HepG2 (cell line): Measurements from ENCODE around the gene TNRC18.

Experiments
- CTCF ChIP-seq: sonication (generic); formaldehyde crosslinking; IDR thresholded peaks from 2 replicates; pipeline ENCODE4 v1.5.0; 2020; ENCODE audit warnings: mild to moderate bottlenecking, missing genetic modification reagents, moderate library complexity
- GABPB1 ChIP-seq: IDR thresholded peaks from 2 replicates; pipeline ENCODE4 v1.6.1; 2016; ENCODE audit warnings: mild to moderate bottlenecking, missing genetic modification reagents, moderate library complexity, missing compliant biosample characterization
- MAZ ChIP-seq, 2 experiments: sonication (generic) in 1 of 2; formaldehyde crosslinking in 1 of 2; IDR thresholded peaks; 2 replicates each; pipeline versions ENCODE4 v1.5.0 to v1.6.1; 2012 to 2020; ENCODE audit warnings: low read depth in 2 of 2, mild to moderate bottlenecking in 2 of 2, borderline replicate concordance in 1 of 2, improper control_type of control experiment in 1 of 2, low read length in 1 of 2, missing genetic modification reagents in 1 of 2, moderate library complexity in 1 of 2
- NFE2L1 ChIP-seq: sonication (generic); formaldehyde crosslinking; IDR thresholded peaks from 2 replicates; pipeline ENCODE4 v1.4.0; 2020; ENCODE audit warnings: missing genetic modification reagents, mild to moderate bottlenecking, borderline replicate concordance
- PLSCR1 ChIP-seq: sonication (generic); formaldehyde crosslinking; IDR thresholded peaks from 2 replicates; pipeline ENCODE4 v1.5.0; 2020; ENCODE audit warnings: missing genetic modification reagents, mild to moderate bottlenecking, borderline replicate concordance
- RARG ChIP-seq: sonication (generic); formaldehyde crosslinking; IDR thresholded peaks from 2 replicates; pipeline ENCODE4 v1.4.0; 2020; ENCODE audit warnings: low read depth, mild to moderate bottlenecking, missing genetic modification reagents

GRCh38 chr7:5324961-5325360 lies 98.7 kb downstream of the TNRC18 start:
- TF ChIP-seq GABPB1 (no peak), PLSCR1 (CRISPR knock-in tag) (no peak), RARG (CRISPR knock-in tag) (no peak), NFE2L1 (CRISPR knock-in tag) (no peak), CTCF (no peak), MAZ (IDR thresholded peaks at IDR 0.05; ENCODE audit: borderline replicate concordance, low read depth, low read length) (no peak), MAZ (CRISPR knock-in tag; IDR thresholded peaks at IDR 0.05; ENCODE audit: low read depth) (no peak)
